KBM-7 (cell line): ENCODE measurements around the gene RIN3.
"Not testable (repeated sequence)": the region's sequence is repeated elsewhere in the genome, so short reads cannot be mapped to it uniquely, and the experiment has no call there.

ENCODE experiments used
- DNase-seq: peaks from one replicate; pipeline ENCODE4 v3.0.0-alpha.2; 2015
- in situ Hi-C: fragments of 300-500 bp; cut with MboI; formaldehyde crosslinking; loops from 2 replicates; pipeline ENCODE4 v1.14.3; 2020; ENCODE audit warnings: low sequenced_read_pairs, low pct_unique_long_range_greater_than_20kb, mixed read lengths

The RIN3 gene

GRCh38 chr14:92521058-92521415, 7.5 kb downstream of the RIN3 start:
- DNase-seq, result no peak
- in situ Hi-C loops, result no loop called here

- in situ Hi-C loops, result no loop called here
- no peak for DNase-seq
Observed at GRCh38 chr14:92523752-92524151, 10.2 kb downstream of the RIN3 start.

- in situ Hi-C loops, result no loop called here
- DNase-seq, result peak; percentile 62
Observed at GRCh38 chr14:92524602-92525185, 11.1 kb downstream of the RIN3 start.

- in situ Hi-C loops, result no loop called here
- DNase-seq, result no peak
Observed at GRCh38 chr14:92525322-92526095, 11.9 kb downstream of the RIN3 start.

GRCh38 chr14:92527721-92528120, 14.1 kb downstream of the RIN3 start:
- in situ Hi-C loops, result no loop called here
- DNase-seq, result no peak

GRCh38 chr14:92528486-92529100, 15.0 kb downstream of the RIN3 start:
- in situ Hi-C loops, result no loop called here
- no peak for DNase-seq

- in situ Hi-C loops, result no loop called here
- no peak for DNase-seq
Observed at GRCh38 chr14:92529903-92530302, 16.3 kb downstream of the RIN3 start.

- in situ Hi-C loops, result no loop called here
- no peak for DNase-seq
Observed at GRCh38 chr14:92531106-92531873, 17.7 kb downstream of the RIN3 start.

- DNase-seq, result no peak
- in situ Hi-C loops, result no loop called here
Observed at GRCh38 chr14:92532490-92533163, 19.0 kb downstream of the RIN3 start.

GRCh38 chr14:92534932-92535643, 21.5 kb downstream of the RIN3 start:
- DNase-seq, result no peak
- in situ Hi-C loops, result no loop called here

GRCh38 chr14:92536231-92536630, 22.6 kb downstream of the RIN3 start:
- in situ Hi-C loops, DNase-seq: not testable (repeated sequence)

GRCh38 chr14:92538412-92538985, 24.9 kb downstream of the RIN3 start:
- no peak for DNase-seq
- in situ Hi-C loops, result no loop called here

GRCh38 chr14:92539419-92539818, 25.8 kb downstream of the RIN3 start:
- in situ Hi-C loops, result no loop called here
- DNase-seq, result no peak

GRCh38 chr14:92539875-92540274, 26.3 kb downstream of the RIN3 start:
- DNase-seq, result no peak
- in situ Hi-C loops, result no loop called here

- DNase-seq, result no peak
- in situ Hi-C loops, result no loop called here
Observed at GRCh38 chr14:92540472-92541048, 27.0 kb downstream of the RIN3 start.

GRCh38 chr14:92542766-92543554, 29.4 kb downstream of the RIN3 start:
- DNase-seq, result peak; percentile 83
- in situ Hi-C loops, result no loop called here

GRCh38 chr14:92544051-92544720, 30.6 kb downstream of the RIN3 start:
- in situ Hi-C loops, result no loop called here
- DNase-seq, result no peak
